Esophagus (tissue), 2 donors: Measurements from ENCODE around the gene EYA3. TPM values are rescaled to one million over a fixed set of nuclear protein-coding genes. Genes with fewer than 3 reads are reported as not detected.

Source experiments
- H3K27ac ChIP-seq, 2 donors: one replicate each; pipeline ENCODE4 v1.5.1; 2013; ENCODE audit warnings: low read depth in 2 of 2, mild to moderate bottlenecking in 2 of 2, inconsistent platforms in 1 of 2, low read length in 1 of 2, moderate library complexity in 1 of 2
- H3K27me3 ChIP-seq, 2 donors: one replicate each; pipeline ENCODE4 v1.6.1; 2013; ENCODE audit warnings: low read length in 2 of 2, control low read depth in 1 of 2, mild to moderate bottlenecking in 1 of 2; ENCODE audit not compliant: insufficient read depth in 2 of 2, control insufficient read depth in 1 of 2
- H3K36me3 ChIP-seq, 2 donors: one replicate each; pipeline ENCODE4 v1.6.1; 2013; ENCODE audit warnings: low read length in 1 of 2; ENCODE audit not compliant: control insufficient read depth in 2 of 2, insufficient read depth in 2 of 2
- H3K4me1 ChIP-seq, 2 donors: one replicate each; pipeline ENCODE4 v1.6.1; 2013; ENCODE audit warnings: low read length in 1 of 2; ENCODE audit not compliant: control insufficient read depth in 2 of 2, insufficient read depth in 2 of 2
- H3K4me3 ChIP-seq, 2 donors: one replicate each; pipeline ENCODE4 v1.5.1; 2013; ENCODE audit warnings: low read length in 2 of 2, mild to moderate bottlenecking in 2 of 2, low read depth in 1 of 2, moderate library complexity in 1 of 2
- H3K9me3 ChIP-seq, 2 donors: one replicate each; pipeline ENCODE4 v1.6.1; 2013; ENCODE audit warnings: mild to moderate bottlenecking in 2 of 2, low read depth in 1 of 2, low read length in 1 of 2, moderate library complexity in 1 of 2; ENCODE audit not compliant: control insufficient read depth in 2 of 2, insufficient read depth in 1 of 2
- WGBS, 2 donors: extraction: QIAGEN DNeasy Blood & Tissue Kit; methylation state at CpG; one replicate each; pipeline ENCODE4 v1.1.7; 2013; 5-methylcytosine and 5-hydroxymethylcytosine counted together
- polyA plus RNA-seq, 2 donors: library from polyadenylated mRNA; stranded (reverse); fragments of 200-250 nt; gene quantifications; one replicate each; pipeline ENCODE4 v1.2.3, GENCODE V29; 2013
- donor health status: healthy with polysubstance abuse.
- donor health status: Bipolar disorder and iron deficiency.

EYA3 gene
- polyA plus RNA-seq, 2 donors: 6.3 to 7.3 TPM

GRCh38 chr1:28129150-28129549 is 40.7 kb upstream of the EYA3 start:
- WGBS, 2 donors: 30 to 33% methylated on average over 1 of the region's 1 CpG
- Histone ChIP-seq H3K4me3 (no peak overlapping the region), H3K36me3 (no peaks in the 10 kb centered on the region), H3K27ac (peak overlapping the region; percentile 50 to 92), H3K27me3 (no peaks in the 10 kb centered on the region), H3K4me1 (peaks cover 0 to 3% of the 10 kb centered on the region in 2 donors), H3K9me3 (no peaks in the 10 kb centered on the region)

DNA sequence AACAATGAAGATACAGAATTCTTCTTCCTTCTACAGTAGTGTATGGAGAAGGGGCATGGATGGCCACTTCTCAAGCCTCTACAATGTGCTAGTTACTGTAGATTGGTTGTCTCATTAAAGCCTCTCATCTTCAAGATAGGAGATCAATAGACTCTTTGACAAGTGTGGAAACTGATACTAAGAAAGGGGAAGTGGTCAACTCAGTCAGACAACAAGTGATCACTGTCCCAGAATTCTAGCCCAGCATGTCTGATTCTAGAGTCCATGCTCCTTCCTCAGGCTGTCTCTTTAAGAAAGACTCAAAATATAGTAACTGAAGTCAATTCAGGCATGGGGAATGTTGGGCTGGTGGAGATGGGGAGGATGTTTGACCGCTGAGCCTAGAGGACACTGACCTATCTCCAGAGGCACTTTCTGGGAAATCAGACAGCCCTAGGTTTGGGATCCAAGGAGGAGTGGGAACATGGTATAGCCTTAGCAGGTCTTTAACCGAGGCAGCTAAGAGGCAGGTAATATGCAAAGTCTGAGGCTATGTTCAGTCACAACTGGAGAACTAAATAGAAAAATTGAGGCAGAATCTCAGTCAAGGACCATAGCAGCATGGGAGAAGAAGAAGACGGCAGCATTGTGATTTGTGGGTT is 39.3 kb upstream of the EYA3 start:
- Histone ChIP-seq H3K36me3 (no peaks in the 10 kb centered on the region), H3K27me3 (no peaks in the 10 kb centered on the region), H3K27ac (peak overlapping the region in 1 of 2 donors; percentile 26), H3K9me3 (no peaks in the 10 kb centered on the region), H3K4me1 (peaks cover 0 to 3% of the 10 kb centered on the region in 2 donors), H3K4me3 (no peak overlapping the region)
- 80 to 82% methylated on average over 3 of the region's 3 CpGs for WGBS, 2 donors

GRCh38 chr1:28126783-28127490 is 38.5 kb upstream of the EYA3 start:
- Histone ChIP-seq H3K9me3 (no peaks in the 10 kb centered on the region), H3K4me1 (peaks cover 0 to 3% of the 10 kb centered on the region in 2 donors), H3K36me3 (no peaks in the 10 kb centered on the region), H3K4me3 (no peak overlapping the region), H3K27me3 (no peaks in the 10 kb centered on the region), H3K27ac (no peak overlapping the region)
- 59 to 70% methylated on average over 5 of the region's 5 CpGs for WGBS, 2 donors

DNA sequence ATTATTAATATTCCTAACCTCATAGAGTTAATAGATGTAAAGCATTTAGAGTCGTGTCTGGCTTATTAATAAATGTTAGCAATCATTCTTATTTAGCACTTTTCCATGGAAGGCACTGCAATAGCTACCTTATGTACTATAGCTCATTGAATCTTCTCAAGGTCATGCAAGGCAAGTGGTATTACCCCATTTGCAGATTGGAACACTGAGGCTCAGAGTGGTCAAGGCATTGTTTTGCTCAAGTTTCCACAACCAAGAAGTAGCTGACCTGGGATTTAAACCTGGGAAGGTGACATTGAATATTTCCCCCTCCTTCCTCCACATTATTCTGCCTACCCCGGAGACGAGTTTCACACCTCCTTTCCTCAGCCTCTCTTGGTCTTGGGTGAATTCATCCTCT is 37.8 kb upstream of the EYA3 start:
- peaks cover 0 to 3% of the 10 kb centered on the region in 2 donors for H3K4me1 ChIP-seq
- WGBS, 2 donors: 68 to 70% methylated on average over 3 of the region's 3 CpGs
- no peak overlapping the region for H3K27ac ChIP-seq
- H3K36me3 ChIP-seq: no peaks in the 10 kb centered on the region
- no peaks in the 10 kb centered on the region for H3K9me3 ChIP-seq
- H3K27me3 ChIP-seq: no peaks in the 10 kb centered on the region
- H3K4me3 ChIP-seq: no peak overlapping the region

- Histone ChIP-seq H3K36me3 (no peaks in the 10 kb centered on the region), H3K4me1 (no peaks in the 10 kb centered on the region), H3K4me3 (no peak overlapping the region), H3K9me3 (no peaks in the 10 kb centered on the region), H3K27me3 (no peaks in the 10 kb centered on the region), H3K27ac (peak overlapping the region in 1 of 2 donors; percentile 63)
- 49 to 60% methylated on average over 4 of the region's 4 CpGs for WGBS, 2 donors
Observed at GRCh38 chr1:28123461-28123961, 35.1 kb upstream of the EYA3 start.

DNA sequence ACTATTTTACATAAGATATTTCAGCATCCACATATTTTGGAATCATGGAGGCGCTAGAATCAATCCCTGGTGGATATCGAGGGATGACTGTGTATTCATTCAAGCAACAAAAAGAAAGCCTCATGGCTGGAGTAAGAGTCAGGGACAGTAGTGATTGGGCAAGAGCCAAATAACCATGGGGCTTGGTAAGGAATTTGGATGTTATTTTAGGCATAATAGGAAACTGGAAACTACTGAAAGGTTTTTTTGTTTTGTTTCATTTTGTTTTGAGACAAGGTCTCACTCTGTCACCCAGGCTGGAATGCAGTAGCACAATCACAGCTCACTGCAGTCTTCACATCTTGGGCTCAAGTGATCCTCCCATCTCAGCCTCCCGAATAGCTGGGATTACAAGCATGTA is 33.8 kb upstream of the EYA3 start:
- Histone ChIP-seq H3K9me3 (no peaks in the 10 kb centered on the region), H3K27ac (no peak overlapping the region), H3K27me3 (no peaks in the 10 kb centered on the region), H3K36me3 (no peaks in the 10 kb centered on the region), H3K4me3 (no peak overlapping the region), H3K4me1 (no peaks in the 10 kb centered on the region)
- WGBS, 2 donors: 79 to 88% methylated on average over 3 of the region's 3 CpGs

DNA sequence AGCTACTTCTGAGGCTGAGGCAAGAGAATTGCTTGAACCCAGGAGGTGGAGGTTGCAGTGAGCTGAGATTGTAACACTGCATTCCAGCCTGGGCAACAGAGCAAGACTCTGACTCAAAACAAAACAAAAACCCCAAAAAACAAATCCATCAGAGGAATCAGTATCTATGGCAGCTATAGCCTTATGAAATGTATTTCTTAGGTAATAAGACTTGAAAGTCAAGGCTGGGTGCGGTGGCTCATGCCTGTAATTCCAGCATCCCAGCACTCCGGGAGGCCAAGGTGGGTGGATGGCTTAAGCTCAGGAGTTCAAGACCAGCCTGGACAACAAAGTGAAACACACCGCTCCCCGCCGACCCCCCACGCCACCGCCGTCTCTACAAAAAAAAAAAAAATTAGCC is 31.1 kb upstream of the EYA3 start:
- WGBS, 2 donors: 92 to 95% methylated on average over 8 of the region's 8 CpGs
- Histone ChIP-seq H3K36me3 (no peaks in the 10 kb centered on the region), H3K4me3 (no peak overlapping the region), H3K27me3 (no peaks in the 10 kb centered on the region), H3K27ac (no peak overlapping the region), H3K4me1 (no peaks in the 10 kb centered on the region), H3K9me3 (no peaks in the 10 kb centered on the region)

DNA sequence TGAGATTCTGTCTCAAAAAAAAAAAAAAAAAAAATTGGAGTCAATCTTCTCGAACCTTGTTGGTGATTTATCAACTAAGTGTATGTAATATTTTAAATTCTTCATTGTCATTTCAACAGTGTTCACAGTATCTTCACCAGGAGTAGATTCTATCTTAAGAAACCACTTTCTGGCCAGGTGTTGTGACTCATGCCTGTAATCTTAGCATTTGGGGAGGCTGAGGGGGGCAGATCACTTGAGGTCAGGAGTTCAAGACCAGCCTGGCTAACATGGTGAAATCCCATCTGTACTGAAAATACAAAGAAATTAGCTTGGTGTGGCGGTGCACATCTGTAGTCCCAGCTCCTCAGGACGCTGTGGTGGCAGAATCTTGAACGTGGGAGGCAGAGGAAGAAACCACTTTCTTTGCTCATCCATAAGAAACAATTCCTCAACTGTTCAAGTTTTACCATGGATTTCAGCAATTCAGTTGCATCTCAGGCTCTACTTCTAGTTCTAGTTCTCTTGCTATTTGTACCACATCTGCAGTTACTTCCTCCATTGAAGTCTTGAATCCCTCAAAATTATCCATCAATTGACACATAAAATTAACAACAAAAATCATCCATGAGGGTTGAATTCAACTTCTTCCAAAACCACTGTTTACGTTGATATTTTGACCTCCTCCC is 30.4 kb upstream of the EYA3 start:
- Histone ChIP-seq H3K9me3 (no peaks in the 10 kb centered on the region), H3K27me3 (no peaks in the 10 kb centered on the region), H3K4me3 (no peak overlapping the region), H3K36me3 (no peaks in the 10 kb centered on the region), H3K27ac (no peak overlapping the region), H3K4me1 (no peaks in the 10 kb centered on the region)
- 82 to 83% methylated on average over 5 of the region's 5 CpGs for WGBS, 2 donors

- H3K4me1 ChIP-seq: no peaks in the 10 kb centered on the region
- 42 to 45% methylated on average over 4 of the region's 4 CpGs for WGBS, 2 donors
- no peaks in the 10 kb centered on the region for H3K27me3 ChIP-seq
- no peaks in the 10 kb centered on the region for H3K9me3 ChIP-seq
- H3K27ac ChIP-seq: no peak overlapping the region
- no peak overlapping the region for H3K4me3 ChIP-seq
- H3K36me3 ChIP-seq: no peaks in the 10 kb centered on the region
Observed at GRCh38 chr1:28115267-28115666, 26.9 kb upstream of the EYA3 start.
